SK-N-SH (cell line): ENCODE results near the gene CXorf38.

Source experiments
- EP300 ChIP-seq, 2 experiments: IDR thresholded peaks; 2 replicates each; pipeline versions ENCODE4 v1.4.0 to v1.6.1; 2012; ENCODE audit warnings: borderline replicate concordance in 1 of 2, low read depth in 1 of 2, low read length in 1 of 2
- GABPA ChIP-seq: IDR thresholded peaks from 2 replicates; pipeline ENCODE4 v1.4.0; 2012; ENCODE audit warnings: low read depth, mild to moderate bottlenecking
- POLR2AphosphoS5 ChIP-seq: IDR thresholded peaks from 2 replicates; pipeline ENCODE4 v1.6.1; 2012; ENCODE audit warnings: low read depth, low read length
- RAD21 ChIP-seq: IDR thresholded peaks from 2 replicates; pipeline ENCODE4 v1.6.1; 2012; ENCODE audit warnings: mild to moderate bottlenecking, low read length
- REST ChIP-seq: IDR thresholded peaks from 2 replicates; pipeline ENCODE4 v1.6.1; 2012; ENCODE audit warnings: mild to moderate bottlenecking, low read depth, low read length, moderate library complexity
- RFX5 ChIP-seq: IDR thresholded peaks from 2 replicates; pipeline ENCODE4 v1.6.1; 2012; ENCODE audit warnings: mild to moderate bottlenecking, improper control_type of control experiment, low read length
- RXRA ChIP-seq: IDR thresholded peaks from 2 replicates; pipeline ENCODE4 v1.4.0; 2012; ENCODE audit warnings: low read depth, mild to moderate bottlenecking, borderline replicate concordance
- SIN3A ChIP-seq: IDR thresholded peaks from 2 replicates; pipeline ENCODE4 v1.6.1; 2012; ENCODE audit warnings: low read depth, mild to moderate bottlenecking, low read length, moderate library complexity, borderline replicate concordance
- TAF1 ChIP-seq: IDR thresholded peaks from 2 replicates; pipeline ENCODE4 v1.6.1; 2012; ENCODE audit warnings: low read depth, mild to moderate bottlenecking, low read length, moderate library complexity, borderline replicate concordance
- TEAD4 ChIP-seq: IDR thresholded peaks from 2 replicates; pipeline ENCODE4 v1.4.0; 2012; ENCODE audit warnings: mild to moderate bottlenecking, borderline replicate concordance; ENCODE audit not compliant: insufficient read depth
- USF2 ChIP-seq: fragments of 150-350 bp; IDR thresholded peaks from 2 replicates; pipeline ENCODE4 v1.6.1; 2017; ENCODE audit warnings: antibody characterized with exemption, low read length, low read depth, borderline replicate concordance
- YY1 ChIP-seq: IDR thresholded peaks from 2 replicates; pipeline ENCODE4 v1.4.0; 2012; ENCODE audit warnings: low read depth, mild to moderate bottlenecking
- TF ChIP-seq, protein P1 (sequence below): fragments of 200-600 bp; sonication (generic); IDR thresholded peaks from 2 replicates; pipeline ENCODE4 v1.6.1; 2017; ENCODE audit warnings: antibody characterized with exemption, mild to moderate bottlenecking, moderate library complexity
- TF ChIP-seq, protein P2 (sequence below): IDR thresholded peaks from 2 replicates; pipeline ENCODE4 v1.4.0; 2012; ENCODE audit warnings: low read depth

DNA sequence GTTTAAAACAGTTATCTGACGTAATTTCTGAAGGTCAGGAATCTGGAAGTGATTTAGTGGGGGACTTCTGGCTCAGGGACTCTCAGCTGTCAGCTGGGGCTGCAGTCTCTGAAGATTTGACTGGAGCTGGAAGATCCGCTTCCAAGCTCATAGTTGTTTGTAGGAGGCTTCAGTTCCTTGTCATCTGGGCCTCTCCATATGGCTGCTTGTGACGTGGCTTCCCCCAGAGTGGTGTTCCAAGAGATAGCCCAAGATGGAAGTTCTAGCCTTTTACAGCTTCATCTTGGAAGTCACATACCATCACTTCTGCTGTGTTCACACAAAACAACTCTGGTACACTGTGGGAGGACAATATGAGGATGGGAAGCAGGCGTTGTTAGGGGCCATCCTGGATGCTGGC lies 22.1 kb downstream of the CXorf38 start:
- TF ChIP-seq, protein P1, sequence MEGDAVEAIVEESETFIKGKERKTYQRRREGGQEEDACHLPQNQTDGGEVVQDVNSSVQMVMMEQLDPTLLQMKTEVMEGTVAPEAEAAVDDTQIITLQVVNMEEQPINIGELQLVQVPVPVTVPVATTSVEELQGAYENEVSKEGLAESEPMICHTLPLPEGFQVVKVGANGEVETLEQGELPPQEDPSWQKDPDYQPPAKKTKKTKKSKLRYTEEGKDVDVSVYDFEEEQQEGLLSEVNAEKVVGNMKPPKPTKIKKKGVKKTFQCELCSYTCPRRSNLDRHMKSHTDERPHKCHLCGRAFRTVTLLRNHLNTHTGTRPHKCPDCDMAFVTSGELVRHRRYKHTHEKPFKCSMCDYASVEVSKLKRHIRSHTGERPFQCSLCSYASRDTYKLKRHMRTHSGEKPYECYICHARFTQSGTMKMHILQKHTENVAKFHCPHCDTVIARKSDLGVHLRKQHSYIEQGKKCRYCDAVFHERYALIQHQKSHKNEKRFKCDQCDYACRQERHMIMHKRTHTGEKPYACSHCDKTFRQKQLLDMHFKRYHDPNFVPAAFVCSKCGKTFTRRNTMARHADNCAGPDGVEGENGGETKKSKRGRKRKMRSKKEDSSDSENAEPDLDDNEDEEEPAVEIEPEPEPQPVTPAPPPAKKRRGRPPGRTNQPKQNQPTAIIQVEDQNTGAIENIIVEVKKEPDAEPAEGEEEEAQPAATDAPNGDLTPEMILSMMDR: no peak
- TF ChIP-seq TEAD4: no peak
- no peak for TF ChIP-seq RAD21
- no peak for TF ChIP-seq POLR2AphosphoS5
- TF ChIP-seq RFX5: no peak
- no peak for TF ChIP-seq YY1
- no peak for TF ChIP-seq REST
- no peak for TF ChIP-seq USF2
- TF ChIP-seq TAF1: no peak
- TF ChIP-seq EP300 (IDR thresholded peaks at IDR 0.05; ENCODE audit: borderline replicate concordance in 1 of 2, low read depth in 1 of 2, low read length in 1 of 2): no peak
- TF ChIP-seq SIN3A: no peak
- TF ChIP-seq GABPA: no peak
- TF ChIP-seq, protein P2, sequence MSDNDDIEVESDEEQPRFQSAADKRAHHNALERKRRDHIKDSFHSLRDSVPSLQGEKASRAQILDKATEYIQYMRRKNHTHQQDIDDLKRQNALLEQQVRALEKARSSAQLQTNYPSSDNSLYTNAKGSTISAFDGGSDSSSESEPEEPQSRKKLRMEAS: no peak
- TF ChIP-seq RXRA: no peak
